ENCODE measurements around the gene GET4. TPM values are rescaled to one million over a fixed set of nuclear protein-coding genes. Genes with fewer than 3 reads are reported as not detected.
"Not testable (repeated sequence)": the region's sequence is repeated elsewhere in the genome, so short reads cannot be mapped to it uniquely, and the experiment has no call there.

The GET4 gene
- total RNA-seq, 1 donor from 2014 or later: 4.2 TPM

- no peak for DNase-seq (ENCODE audit: low spot score in 2 of 2)
- intact Hi-C loops (cut with DNase I): no loop called here
- Histone ChIP-seq H3K4me1 (peaks cover 0 to 4% of the 10 kb centered on the region in 2 donors), H3K36me3 (no peaks in the 10 kb centered on the region), H3K9me3 (no peaks in the 10 kb centered on the region), H3K4me3 (peak overlapping the region in 1 of 2 donors; percentile 14), H3K27ac (no peak overlapping the region), H3K27me3 (no peaks in the 10 kb centered on the region)
- TF ChIP-seq CTCF (IDR thresholded peaks at IDR 0.05): no peak
Measured at GRCh38 chr7:904847-905246, 28.5 kb downstream of the GET4 start.

GRCh38 chr7:906776-907157 is 30.4 kb downstream of the GET4 start:
- DNase-seq (ENCODE audit: low spot score in 2 of 2): no peak
- Histone ChIP-seq H3K36me3 (no peaks in the 10 kb centered on the region), H3K4me1 (peaks cover 0 to 4% of the 10 kb centered on the region in 2 donors), H3K9me3 (no peaks in the 10 kb centered on the region), H3K27ac (no peak overlapping the region), H3K27me3 (no peaks in the 10 kb centered on the region), H3K4me3 (no peak overlapping the region)
- no peak for TF ChIP-seq CTCF (IDR thresholded peaks at IDR 0.05)
- intact Hi-C loops (cut with DNase I): no loop called here

- TF ChIP-seq CTCF (IDR thresholded peaks at IDR 0.05): no peak
- no peak for DNase-seq (ENCODE audit: low spot score in 2 of 2)
- intact Hi-C loops (cut with DNase I): no loop called here
Measured at GRCh38 chr7:907158-907980, 31.0 kb downstream of the GET4 start.

GRCh38 chr7:908159-908581 is 31.8 kb downstream of the GET4 start:
- no peak for TF ChIP-seq CTCF (IDR thresholded peaks at IDR 0.05)
- Histone ChIP-seq H3K9me3 (no peaks in the 10 kb centered on the region), H3K27ac (no peak overlapping the region), H3K36me3 (no peaks in the 10 kb centered on the region), H3K27me3 (no peaks in the 10 kb centered on the region), H3K4me1 (peaks cover 0 to 4% of the 10 kb centered on the region in 2 donors), H3K4me3 (no peak overlapping the region)
- DNase-seq (ENCODE audit: low spot score in 2 of 2): no peak
- intact Hi-C loops (cut with DNase I): no loop called here

More at GRCh38 chr7:907158-907980, 31.0 kb downstream of the GET4 start:
- Histone ChIP-seq H3K4me1 (peaks cover 0 to 4% of the 10 kb centered on the region in 2 donors), H3K36me3 (no peaks in the 10 kb centered on the region), H3K4me3 (no peak overlapping the region), H3K9me3 (no peaks in the 10 kb centered on the region), H3K27me3 (no peaks in the 10 kb centered on the region), H3K27ac (no peak overlapping the region)

GRCh38 chr7:908591-909357 is 32.4 kb downstream of the GET4 start:
- H3K36me3 ChIP-seq; H3K27ac ChIP-seq; intact Hi-C loops (cut with DNase I); H3K4me1 ChIP-seq; DNase-seq (ENCODE audit: low spot score in 2 of 2); H3K9me3 ChIP-seq; H3K27me3 ChIP-seq: not testable (repeated sequence)
- TF ChIP-seq CTCF (IDR thresholded peaks at IDR 0.05): peak; percentile 68 to 91 (median 89)
- H3K4me3 ChIP-seq: peak overlapping the region in 1 of 2 donors; percentile 61
